ENCODE data around the gene FAM111B.
"Not testable (repeated sequence)": the region's sequence is repeated elsewhere in the genome, so short reads cannot be mapped to it uniquely, and the experiment has no call there.

FAM111B gene

DNA sequence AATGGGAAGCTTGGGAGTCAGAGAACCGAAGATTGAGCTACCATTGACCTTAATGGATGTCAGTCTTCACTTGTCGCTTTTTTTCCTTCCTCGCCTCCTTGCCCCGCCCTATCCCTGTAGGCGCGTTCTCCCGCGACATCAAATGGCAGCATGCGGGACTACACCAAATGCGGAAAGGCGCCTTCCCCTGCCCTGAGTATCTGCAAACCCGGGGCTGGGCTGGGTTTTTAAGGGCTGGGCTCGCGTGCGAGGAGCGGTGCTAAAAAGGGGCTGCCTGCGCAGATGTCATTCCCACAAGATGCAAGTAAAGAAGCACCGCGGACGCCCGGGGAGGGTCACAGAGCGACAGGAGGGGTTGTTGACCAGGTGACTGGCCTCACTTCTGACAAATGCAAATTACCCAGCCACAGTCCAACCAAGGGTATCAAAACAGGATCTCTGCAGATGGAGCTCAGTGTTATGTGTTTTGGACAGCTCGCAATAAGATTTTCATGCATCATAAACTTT, 4.7 kb upstream of the FAM111B start:
- peak overlapping the region in 1 of 2 donors; percentile 64 for H3K4me3 ChIP-seq (ENCODE audit: low read length in 2 of 2)
- peak overlapping the region; percentile 29 for H2AFZ ChIP-seq (ENCODE audit: low read length)
- H3K4me2 ChIP-seq (ENCODE audit: insufficient read depth, low read length, poor library complexity, severe bottlenecking): peak overlapping the region; percentile 54
- no peak overlapping the region for H3K23ac ChIP-seq (ENCODE audit: low read depth, low read length, poor library complexity)
- no peaks in the 10 kb centered on the region for H3K9me3 ChIP-seq (replicated peaks in 1 of 2; ENCODE audit: control insufficient read depth in 2 of 2, insufficient read depth in 1 of 2, low read depth in 1 of 2, low read length in 2 of 2)
- no peak overlapping the region for H2AK5ac ChIP-seq (ENCODE audit: low read depth, low read length)
- peaks cover 0 to 17% (median 2%) of the 10 kb centered on the region in 3 experiments for H3K27me3 ChIP-seq (ENCODE audit: control insufficient read depth in 3 of 3, insufficient read depth in 3 of 3, low read depth in 1 of 3, low read length in 3 of 3)
- H3K18ac ChIP-seq (ENCODE audit: low read length): peak overlapping the region; percentile 71
- H3K36me3 ChIP-seq (replicated peaks in 1 of 2; ENCODE audit: control insufficient read depth in 2 of 2, insufficient read depth in 2 of 2, low read length in 2 of 2): no peaks in the 10 kb centered on the region
- no peak overlapping the region for H3K4ac ChIP-seq (ENCODE audit: low read length)
- no peak overlapping the region for H3K27ac ChIP-seq (replicated peaks; ENCODE audit: low read length)
- H2BK15ac ChIP-seq (ENCODE audit: low read length): no peak overlapping the region
- H2BK120ac ChIP-seq (ENCODE audit: low read depth, low read length): no peak overlapping the region
- peaks cover 0 to 2% of the 10 kb centered on the region in 2 donors for H3K4me1 ChIP-seq (ENCODE audit: control insufficient read depth in 2 of 2, insufficient read depth in 1 of 2, low read depth in 1 of 2, low read length in 2 of 2)
- no peak overlapping the region for H3K9ac ChIP-seq (ENCODE audit: low read depth, low read length, poor library complexity)
- no peak overlapping the region for H3K14ac ChIP-seq (ENCODE audit: low read length)
- DNase-seq (ENCODE audit: low spot score): peak; percentile 52
- no CpG with 5 or more reads among the region's 23 CpGs for WGBS, 2 donors (ENCODE audit: extremely low coverage in 2 of 2, insufficient read length in 2 of 2, insufficient replicate concordance in 1 of 2)
- no peaks in the 10 kb centered on the region for H3K79me1 ChIP-seq (ENCODE audit: low read depth, low read length)
- no peak overlapping the region for H2BK5ac ChIP-seq (ENCODE audit: low read length)
- H4K8ac ChIP-seq (ENCODE audit: low read depth, low read length): no peak overlapping the region
- H4K91ac ChIP-seq (ENCODE audit: low read depth, low read length, poor library complexity): no peak overlapping the region
- no peak overlapping the region for H2BK12ac ChIP-seq (ENCODE audit: low read length)

DNA sequence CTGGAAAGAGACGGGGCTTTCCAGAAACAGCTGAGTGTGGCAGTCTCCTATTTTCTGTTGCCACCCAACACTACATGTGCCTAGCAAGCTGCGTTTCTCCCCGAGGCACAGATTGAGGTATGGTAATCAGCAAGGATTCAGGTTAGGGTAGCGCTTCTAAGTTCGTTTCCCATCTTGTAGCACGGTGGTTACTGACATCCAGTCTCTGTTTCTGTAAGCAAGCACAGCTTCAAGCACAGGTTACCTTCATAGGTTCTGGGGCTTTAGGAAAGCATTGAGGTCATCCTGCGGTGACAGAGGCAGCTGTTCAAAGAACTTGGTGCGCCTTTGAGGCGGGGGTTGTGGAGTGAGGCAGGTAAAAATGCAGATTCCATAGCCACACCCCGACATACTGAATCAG, 684 bp downstream of the FAM111B start:
- H2BK5ac ChIP-seq (ENCODE audit: low read length); H3K27me3 ChIP-seq (ENCODE audit: control insufficient read depth in 3 of 3, insufficient read depth in 3 of 3, low read depth in 1 of 3, low read length in 3 of 3); H4K8ac ChIP-seq (ENCODE audit: low read depth, low read length); H2AK5ac ChIP-seq (ENCODE audit: low read depth, low read length); DNase-seq (ENCODE audit: low spot score); H3K14ac ChIP-seq (ENCODE audit: low read length); H3K4ac ChIP-seq (ENCODE audit: low read length); H3K23ac ChIP-seq (ENCODE audit: low read depth, low read length, poor library complexity); H3K27ac ChIP-seq (replicated peaks; ENCODE audit: low read length); H2BK12ac ChIP-seq (ENCODE audit: low read length); H2BK15ac ChIP-seq (ENCODE audit: low read length); H4K91ac ChIP-seq (ENCODE audit: low read depth, low read length, poor library complexity); H3K18ac ChIP-seq (ENCODE audit: low read length); H3K4me1 ChIP-seq (ENCODE audit: control insufficient read depth in 2 of 2, insufficient read depth in 1 of 2, low read depth in 1 of 2, low read length in 2 of 2); H3K79me1 ChIP-seq (ENCODE audit: low read depth, low read length); H2BK120ac ChIP-seq (ENCODE audit: low read depth, low read length): not testable (repeated sequence)
- peak overlapping the region; percentile 98 for H2AFZ ChIP-seq (ENCODE audit: low read length)
- peak overlapping the region; percentile 50 for H3K9ac ChIP-seq (ENCODE audit: low read depth, low read length, poor library complexity)
- H3K4me3 ChIP-seq (ENCODE audit: low read length in 2 of 2): peak overlapping the region; percentile 68 to 74
- peaks cover 0 to 40% of the 10 kb centered on the region in 2 donors for H3K36me3 ChIP-seq (replicated peaks in 1 of 2; ENCODE audit: control insufficient read depth in 2 of 2, insufficient read depth in 2 of 2, low read length in 2 of 2)
- peaks cover 0 to 15% of the 10 kb centered on the region in 2 donors for H3K9me3 ChIP-seq (replicated peaks in 1 of 2; ENCODE audit: control insufficient read depth in 2 of 2, insufficient read depth in 1 of 2, low read depth in 1 of 2, low read length in 2 of 2)
- WGBS, 2 donors (ENCODE audit: extremely low coverage in 2 of 2, insufficient read length in 2 of 2, insufficient replicate concordance in 1 of 2): no CpG with 5 or more reads among the region's 10 CpGs
- peak overlapping the region; percentile 66 for H3K4me2 ChIP-seq (ENCODE audit: insufficient read depth, low read length, poor library complexity, severe bottlenecking)

DNA sequence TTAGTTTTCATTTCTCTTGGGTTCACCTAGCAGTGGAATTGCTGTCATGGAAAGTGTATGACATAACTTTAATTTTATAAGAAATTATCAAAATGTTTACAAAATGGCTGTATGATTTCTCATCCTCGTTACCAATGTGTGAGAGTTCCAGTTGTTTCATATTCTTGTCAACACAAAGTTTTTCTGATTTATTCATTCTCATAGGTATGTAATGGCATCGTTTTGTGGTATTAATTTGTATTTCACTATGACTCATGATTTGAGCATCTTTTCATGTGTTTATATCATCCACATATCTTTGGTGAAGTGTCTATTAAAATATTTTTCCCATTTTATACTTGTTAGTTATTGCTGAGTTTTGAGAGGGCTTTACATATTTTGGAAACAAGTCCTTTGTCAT, 5.5 kb downstream of the FAM111B start:
- Histone ChIP-seq H2AK5ac (ENCODE audit: low read depth, low read length) (no peak overlapping the region), H3K4ac (ENCODE audit: low read length) (no peak overlapping the region), H3K4me3 (ENCODE audit: low read length in 2 of 2) (no peak overlapping the region), H3K9me3 (replicated peaks in 1 of 2; ENCODE audit: control insufficient read depth in 2 of 2, insufficient read depth in 1 of 2, low read depth in 1 of 2, low read length in 2 of 2) (peaks cover 7 to 26% of the 10 kb centered on the region in 2 donors), H4K8ac (ENCODE audit: low read depth, low read length) (no peak overlapping the region), H3K14ac (ENCODE audit: low read length) (no peak overlapping the region), H2AFZ (ENCODE audit: low read length) (no peak overlapping the region), H3K18ac (ENCODE audit: low read length) (no peak overlapping the region), H3K4me1 (ENCODE audit: control insufficient read depth in 2 of 2, insufficient read depth in 1 of 2, low read depth in 1 of 2, low read length in 2 of 2) (peaks cover 4 to 6% of the 10 kb centered on the region in 2 donors), H2BK120ac (ENCODE audit: low read depth, low read length) (no peak overlapping the region), H3K27me3 (ENCODE audit: control insufficient read depth in 3 of 3, insufficient read depth in 3 of 3, low read depth in 1 of 3, low read length in 3 of 3) (no peaks in the 10 kb centered on the region), H3K9ac (ENCODE audit: low read depth, low read length, poor library complexity) (no peak overlapping the region), H3K36me3 (replicated peaks in 1 of 2; ENCODE audit: control insufficient read depth in 2 of 2, insufficient read depth in 2 of 2, low read length in 2 of 2) (peaks cover 18 to 88% of the 10 kb centered on the region in 2 donors), H2BK15ac (ENCODE audit: low read length) (no peak overlapping the region), H2BK12ac (ENCODE audit: low read length) (no peak overlapping the region), H3K79me1 (ENCODE audit: low read depth, low read length) (peaks cover 4% of the 10 kb centered on the region), H3K4me2 (ENCODE audit: insufficient read depth, low read length, poor library complexity, severe bottlenecking) (no peak overlapping the region), H4K91ac (ENCODE audit: low read depth, low read length, poor library complexity) (no peak overlapping the region), H2BK5ac (ENCODE audit: low read length) (no peak overlapping the region), H3K27ac (replicated peaks; ENCODE audit: low read length) (no peak overlapping the region), H3K23ac (ENCODE audit: low read depth, low read length, poor library complexity) (no peak overlapping the region)
- WGBS, 2 donors (ENCODE audit: extremely low coverage in 2 of 2, insufficient read length in 2 of 2, insufficient replicate concordance in 1 of 2): no CpG with 5 or more reads among the region's 2 CpGs
- DNase-seq (ENCODE audit: low spot score): no peak

DNA sequence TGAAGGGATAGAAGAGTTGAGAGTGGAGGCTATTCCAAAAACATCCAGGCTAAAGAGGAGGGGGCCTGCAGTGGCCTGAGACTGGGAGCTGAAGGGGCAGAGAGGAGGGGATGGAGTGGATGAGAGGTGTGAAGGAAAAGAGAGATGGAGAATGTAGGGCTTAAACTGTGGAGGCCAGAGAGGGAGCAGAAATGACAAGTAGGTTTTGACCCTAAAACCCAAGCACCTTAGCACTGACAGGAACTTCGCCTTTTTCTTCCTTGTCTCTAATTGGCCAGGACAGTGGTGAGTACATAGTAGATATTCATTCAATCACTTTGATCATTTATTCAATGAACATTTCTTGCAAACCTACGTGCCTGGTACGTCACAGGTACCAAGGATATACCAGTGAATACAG, 7.3 kb downstream of the FAM111B start:
- WGBS, 2 donors (ENCODE audit: extremely low coverage in 2 of 2, insufficient read length in 2 of 2, insufficient replicate concordance in 1 of 2): no CpG with 5 or more reads among the region's 3 CpGs
- Histone ChIP-seq H3K79me1 (ENCODE audit: low read depth, low read length) (peaks cover 4% of the 10 kb centered on the region), H3K27me3 (ENCODE audit: control insufficient read depth in 3 of 3, insufficient read depth in 3 of 3, low read depth in 1 of 3, low read length in 3 of 3) (no peaks in the 10 kb centered on the region), H4K8ac (ENCODE audit: low read depth, low read length) (no peak overlapping the region), H3K27ac (replicated peaks; ENCODE audit: low read length) (no peak overlapping the region), H3K4ac (ENCODE audit: low read length) (no peak overlapping the region), H2BK15ac (ENCODE audit: low read length) (no peak overlapping the region), H2AFZ (ENCODE audit: low read length) (no peak overlapping the region), H4K91ac (ENCODE audit: low read depth, low read length, poor library complexity) (no peak overlapping the region), H3K36me3 (replicated peaks in 1 of 2; ENCODE audit: control insufficient read depth in 2 of 2, insufficient read depth in 2 of 2, low read length in 2 of 2) (peaks cover 19 to 100% of the 10 kb centered on the region in 2 donors), H3K4me3 (ENCODE audit: low read length in 2 of 2) (no peak overlapping the region), H3K18ac (ENCODE audit: low read length) (no peak overlapping the region), H2BK12ac (ENCODE audit: low read length) (no peak overlapping the region), H2BK5ac (ENCODE audit: low read length) (no peak overlapping the region), H2AK5ac (ENCODE audit: low read depth, low read length) (no peak overlapping the region), H3K4me2 (ENCODE audit: insufficient read depth, low read length, poor library complexity, severe bottlenecking) (no peak overlapping the region), H3K4me1 (ENCODE audit: control insufficient read depth in 2 of 2, insufficient read depth in 1 of 2, low read depth in 1 of 2, low read length in 2 of 2) (no peaks in the 10 kb centered on the region), H3K9ac (ENCODE audit: low read depth, low read length, poor library complexity) (no peak overlapping the region), H3K23ac (ENCODE audit: low read depth, low read length, poor library complexity) (no peak overlapping the region), H3K14ac (ENCODE audit: low read length) (no peak overlapping the region), H3K9me3 (replicated peaks in 1 of 2; ENCODE audit: control insufficient read depth in 2 of 2, insufficient read depth in 1 of 2, low read depth in 1 of 2, low read length in 2 of 2) (peaks cover 12 to 41% of the 10 kb centered on the region in 2 donors), H2BK120ac (ENCODE audit: low read depth, low read length) (no peak overlapping the region)
- no peak for DNase-seq (ENCODE audit: low spot score)
